ENCODE measurements around the gene SIRPD.

DNA sequence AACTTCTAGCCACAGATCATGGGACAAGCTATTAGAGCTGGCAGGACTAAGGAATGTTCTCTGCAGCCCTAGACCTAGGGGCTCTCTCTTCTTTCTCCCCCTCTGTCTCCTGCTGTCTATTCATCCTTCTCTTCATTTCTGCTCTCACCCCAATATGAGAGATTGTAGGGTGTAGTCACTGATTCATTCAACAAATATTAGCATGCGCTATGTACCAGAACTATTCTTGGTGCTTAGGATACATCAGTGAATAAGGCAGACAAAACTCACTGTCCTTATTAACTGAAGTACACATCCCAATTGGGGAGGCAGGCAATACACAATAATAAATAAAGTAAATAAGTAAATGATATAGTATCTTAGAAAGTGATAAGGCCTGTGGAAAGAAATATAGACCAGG, 51.6 kb downstream of the SIRPD start:
- TF ChIP-seq, protein P1, sequence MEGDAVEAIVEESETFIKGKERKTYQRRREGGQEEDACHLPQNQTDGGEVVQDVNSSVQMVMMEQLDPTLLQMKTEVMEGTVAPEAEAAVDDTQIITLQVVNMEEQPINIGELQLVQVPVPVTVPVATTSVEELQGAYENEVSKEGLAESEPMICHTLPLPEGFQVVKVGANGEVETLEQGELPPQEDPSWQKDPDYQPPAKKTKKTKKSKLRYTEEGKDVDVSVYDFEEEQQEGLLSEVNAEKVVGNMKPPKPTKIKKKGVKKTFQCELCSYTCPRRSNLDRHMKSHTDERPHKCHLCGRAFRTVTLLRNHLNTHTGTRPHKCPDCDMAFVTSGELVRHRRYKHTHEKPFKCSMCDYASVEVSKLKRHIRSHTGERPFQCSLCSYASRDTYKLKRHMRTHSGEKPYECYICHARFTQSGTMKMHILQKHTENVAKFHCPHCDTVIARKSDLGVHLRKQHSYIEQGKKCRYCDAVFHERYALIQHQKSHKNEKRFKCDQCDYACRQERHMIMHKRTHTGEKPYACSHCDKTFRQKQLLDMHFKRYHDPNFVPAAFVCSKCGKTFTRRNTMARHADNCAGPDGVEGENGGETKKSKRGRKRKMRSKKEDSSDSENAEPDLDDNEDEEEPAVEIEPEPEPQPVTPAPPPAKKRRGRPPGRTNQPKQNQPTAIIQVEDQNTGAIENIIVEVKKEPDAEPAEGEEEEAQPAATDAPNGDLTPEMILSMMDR (IDR thresholded peaks at IDR 0.05), result no peak
- TF ChIP-seq EZH2 (IDR thresholded peaks at IDR 0.05), result no peak
